Measurements from ENCODE around the gene SH2D4B. TPM values are rescaled to one million over a fixed set of nuclear protein-coding genes. Genes with fewer than 3 reads are reported as not detected.

The SH2D4B gene
- total RNA-seq, 1 experiment from 2014 or later, result not detected

DNA sequence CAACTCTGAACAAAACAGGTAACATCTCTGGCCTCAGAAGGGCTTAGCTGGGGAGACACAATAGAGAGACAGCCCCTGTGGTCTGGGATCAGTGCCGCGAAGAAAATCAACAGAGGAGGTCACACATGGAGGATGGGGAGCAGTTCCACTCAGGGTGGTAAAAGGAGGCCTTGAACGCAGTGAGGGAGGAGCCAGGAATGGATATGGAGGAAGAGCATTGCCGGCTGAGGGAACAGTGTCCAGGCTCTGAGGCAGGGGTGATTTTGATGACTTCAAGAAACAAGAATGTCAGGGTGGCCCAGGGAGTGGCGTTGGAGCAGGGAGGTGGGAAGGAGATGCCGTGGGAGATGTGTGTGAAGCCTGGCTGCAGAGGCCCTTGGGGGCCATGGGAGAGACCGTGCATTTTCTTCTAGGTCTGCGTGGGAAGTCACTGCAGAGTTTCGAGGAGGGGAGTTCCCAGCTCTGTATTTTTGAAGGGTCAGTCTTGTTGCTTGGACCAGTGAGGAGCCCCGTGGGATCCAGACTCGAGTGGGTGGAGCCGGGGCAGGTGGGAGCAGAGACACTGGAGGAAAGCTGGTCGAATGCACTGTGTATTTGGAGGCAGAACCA is 35.7 kb upstream of the SH2D4B start:
- Histone ChIP-seq H2AFZ (ENCODE audit: low read length) (no peak overlapping the region), H3K79me2 (ENCODE audit: low read length) (no peaks in the 10 kb centered on the region), H3K9ac (ENCODE audit: low read length) (no peak overlapping the region), H3K27ac (ENCODE audit: low read length) (no peak overlapping the region), H3K9me2 (replicated peaks; ENCODE audit: low read length) (no peaks in the 10 kb centered on the region), H3F3A (ENCODE audit: low read length, unreplicated experiment) (no peaks in the 10 kb centered on the region), H3K4me2 (ENCODE audit: low read length) (no peak overlapping the region), H3K9me3 (ENCODE audit: low read length) (no peaks in the 10 kb centered on the region), H4K20me1 (ENCODE audit: low read length) (no peaks in the 10 kb centered on the region), H3K4me3 (ENCODE audit: low read length) (no peak overlapping the region), H3K27me3 (ENCODE audit: low read length) (no peaks in the 10 kb centered on the region), H3K36me3 (ENCODE audit: low read depth, low read length) (no peaks in the 10 kb centered on the region), H3K4me1 (ENCODE audit: insufficient read depth, low read length) (no peaks in the 10 kb centered on the region)
- ATAC-seq, result no peak
- intact Hi-C loops (cut with micrococcal nuclease), result no loop called here
- DNase-seq, result no peak
- BruUV-seq (replicated peaks), result no TSS peak
- ChIA-PET POLR2A (ENCODE audit: unreplicated experiment) (no interaction called here), CTCF (no interaction called here)
- TF ChIP-seq, protein P1, sequence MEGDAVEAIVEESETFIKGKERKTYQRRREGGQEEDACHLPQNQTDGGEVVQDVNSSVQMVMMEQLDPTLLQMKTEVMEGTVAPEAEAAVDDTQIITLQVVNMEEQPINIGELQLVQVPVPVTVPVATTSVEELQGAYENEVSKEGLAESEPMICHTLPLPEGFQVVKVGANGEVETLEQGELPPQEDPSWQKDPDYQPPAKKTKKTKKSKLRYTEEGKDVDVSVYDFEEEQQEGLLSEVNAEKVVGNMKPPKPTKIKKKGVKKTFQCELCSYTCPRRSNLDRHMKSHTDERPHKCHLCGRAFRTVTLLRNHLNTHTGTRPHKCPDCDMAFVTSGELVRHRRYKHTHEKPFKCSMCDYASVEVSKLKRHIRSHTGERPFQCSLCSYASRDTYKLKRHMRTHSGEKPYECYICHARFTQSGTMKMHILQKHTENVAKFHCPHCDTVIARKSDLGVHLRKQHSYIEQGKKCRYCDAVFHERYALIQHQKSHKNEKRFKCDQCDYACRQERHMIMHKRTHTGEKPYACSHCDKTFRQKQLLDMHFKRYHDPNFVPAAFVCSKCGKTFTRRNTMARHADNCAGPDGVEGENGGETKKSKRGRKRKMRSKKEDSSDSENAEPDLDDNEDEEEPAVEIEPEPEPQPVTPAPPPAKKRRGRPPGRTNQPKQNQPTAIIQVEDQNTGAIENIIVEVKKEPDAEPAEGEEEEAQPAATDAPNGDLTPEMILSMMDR (conservative IDR thresholded peaks at IDR 0.05; ENCODE audit: low read depth, low read length), result no peak
- TF ChIP-seq EZH2 (IDR thresholded peaks at IDR 0.05; ENCODE audit: low read length, unreplicated experiment) (no peak), EZH2phosphoT487 (IDR thresholded peaks at IDR 0.05; ENCODE audit: borderline replicate concordance, low read length) (no peak)

DNA sequence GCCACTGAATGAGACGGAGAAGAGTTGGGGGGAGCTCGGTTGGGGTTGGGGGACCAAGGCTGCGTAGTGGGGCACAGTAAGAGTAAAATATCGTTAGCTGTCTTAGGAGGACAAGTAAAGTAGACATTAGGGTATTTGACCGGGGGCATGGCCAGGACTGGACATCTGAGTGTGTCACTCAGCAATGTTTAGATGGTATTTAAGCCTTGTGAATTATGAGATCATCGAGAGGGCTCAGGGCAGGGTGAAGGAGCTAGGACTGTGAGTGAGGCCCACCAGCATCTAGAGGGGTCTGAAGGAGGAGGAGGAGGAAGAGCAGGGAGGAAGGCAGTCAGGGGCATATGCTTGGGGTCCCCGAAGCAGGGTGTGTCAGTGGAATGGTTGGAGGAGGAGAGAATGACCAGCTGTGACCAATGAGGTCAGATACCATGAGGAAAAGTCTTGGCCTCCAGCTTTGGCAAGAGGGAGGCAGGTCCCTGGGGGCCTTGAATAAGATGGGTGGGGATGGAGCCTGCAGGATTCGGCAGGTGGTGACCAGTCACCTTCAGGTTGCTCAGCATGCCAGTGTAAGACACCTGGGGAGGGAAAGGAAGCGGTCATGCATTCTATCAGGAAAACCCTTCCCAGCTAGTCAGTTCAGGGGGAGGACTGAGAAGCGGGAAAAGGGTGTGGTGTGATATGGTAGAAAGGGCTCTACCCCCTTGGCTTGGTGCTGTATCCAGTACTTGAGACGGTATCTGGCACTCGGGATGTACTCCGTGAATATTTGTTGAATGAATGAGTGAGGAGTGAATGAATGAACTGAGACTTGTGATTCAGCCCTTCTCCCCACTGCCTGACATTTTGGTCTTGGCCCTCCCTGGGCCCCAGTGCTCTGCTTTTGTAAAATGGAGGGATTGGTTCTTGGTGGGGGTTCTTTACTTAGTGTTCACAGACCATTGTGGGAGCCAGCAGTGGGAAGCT is 34.8 kb upstream of the SH2D4B start:
- TF ChIP-seq, protein P1 (conservative IDR thresholded peaks at IDR 0.05; ENCODE audit: low read depth, low read length), result no peak
- TF ChIP-seq EZH2 (IDR thresholded peaks at IDR 0.05; ENCODE audit: low read length, unreplicated experiment), result no peak
- TF ChIP-seq EZH2phosphoT487 (IDR thresholded peaks at IDR 0.05; ENCODE audit: borderline replicate concordance, low read length), result no peak
- no peak overlapping the region for H2AFZ ChIP-seq (ENCODE audit: low read length)
- H3K9ac ChIP-seq (ENCODE audit: low read length), result no peak overlapping the region
- ATAC-seq (no peak), DNase-seq (no peak)
- H4K20me1 ChIP-seq (ENCODE audit: low read length), result no peaks in the 10 kb centered on the region
- no peaks in the 10 kb centered on the region for H3K4me1 ChIP-seq (ENCODE audit: insufficient read depth, low read length)
- no peak overlapping the region for H3K27ac ChIP-seq (ENCODE audit: low read length)
- H3K9me3 ChIP-seq (ENCODE audit: low read length), result no peaks in the 10 kb centered on the region
- H3K9me2 ChIP-seq (replicated peaks; ENCODE audit: low read length), result no peaks in the 10 kb centered on the region
- no peak overlapping the region for H3K4me3 ChIP-seq (ENCODE audit: low read length)
- H3F3A ChIP-seq (ENCODE audit: low read length, unreplicated experiment), result no peaks in the 10 kb centered on the region
- POLR2A ChIA-PET (ENCODE audit: unreplicated experiment), result no interaction called here
- BruUV-seq (replicated peaks), result no TSS peak
- no peak overlapping the region for H3K4me2 ChIP-seq (ENCODE audit: low read length)
- intact Hi-C loops (cut with micrococcal nuclease), result no loop called here
- CTCF ChIA-PET, result no interaction called here
- no peaks in the 10 kb centered on the region for H3K36me3 ChIP-seq (ENCODE audit: low read depth, low read length)
- no peaks in the 10 kb centered on the region for H3K27me3 ChIP-seq (ENCODE audit: low read length)
- no peaks in the 10 kb centered on the region for H3K79me2 ChIP-seq (ENCODE audit: low read length)

Measured in PC-3 (cell line).